Measurements from ENCODE around the gene CHST8.

DNA sequence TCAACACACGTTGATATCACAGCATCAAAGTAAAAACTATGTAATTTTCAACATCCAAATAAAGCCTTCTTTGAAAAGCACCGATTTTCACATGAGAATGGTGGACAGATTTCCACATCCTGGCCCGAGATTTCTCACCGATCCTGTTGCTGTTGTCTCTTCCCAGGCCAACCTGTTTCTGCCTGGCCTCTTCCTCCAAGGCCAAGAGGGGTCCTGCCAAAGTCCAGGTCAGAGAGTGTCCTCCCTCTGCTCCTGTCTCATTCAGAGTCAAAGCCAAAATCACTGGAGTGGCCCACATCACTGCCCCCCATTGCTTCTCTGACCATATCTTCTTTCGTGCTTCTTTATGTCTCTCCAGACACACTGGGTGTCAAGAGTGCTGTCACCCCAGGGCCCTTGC lies 49.5 kb downstream of the CHST8 start:
- TF ChIP-seq EZH2 (IDR thresholded peaks at IDR 0.05; ENCODE audit: insufficient read depth, low read length) = no peak
- TF ChIP-seq, protein P1, sequence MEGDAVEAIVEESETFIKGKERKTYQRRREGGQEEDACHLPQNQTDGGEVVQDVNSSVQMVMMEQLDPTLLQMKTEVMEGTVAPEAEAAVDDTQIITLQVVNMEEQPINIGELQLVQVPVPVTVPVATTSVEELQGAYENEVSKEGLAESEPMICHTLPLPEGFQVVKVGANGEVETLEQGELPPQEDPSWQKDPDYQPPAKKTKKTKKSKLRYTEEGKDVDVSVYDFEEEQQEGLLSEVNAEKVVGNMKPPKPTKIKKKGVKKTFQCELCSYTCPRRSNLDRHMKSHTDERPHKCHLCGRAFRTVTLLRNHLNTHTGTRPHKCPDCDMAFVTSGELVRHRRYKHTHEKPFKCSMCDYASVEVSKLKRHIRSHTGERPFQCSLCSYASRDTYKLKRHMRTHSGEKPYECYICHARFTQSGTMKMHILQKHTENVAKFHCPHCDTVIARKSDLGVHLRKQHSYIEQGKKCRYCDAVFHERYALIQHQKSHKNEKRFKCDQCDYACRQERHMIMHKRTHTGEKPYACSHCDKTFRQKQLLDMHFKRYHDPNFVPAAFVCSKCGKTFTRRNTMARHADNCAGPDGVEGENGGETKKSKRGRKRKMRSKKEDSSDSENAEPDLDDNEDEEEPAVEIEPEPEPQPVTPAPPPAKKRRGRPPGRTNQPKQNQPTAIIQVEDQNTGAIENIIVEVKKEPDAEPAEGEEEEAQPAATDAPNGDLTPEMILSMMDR (IDR thresholded peaks at IDR 0.05; ENCODE audit: insufficient read depth, low read depth, low read length) = no peak
